Measurements from ENCODE around the gene RRP1.

The RRP1 gene

GRCh38 chr21:43777953-43778352 is 11.4 kb upstream of the RRP1 start:
- DNase-seq, result no peak

- DNase-seq, result no peak
These were observed 10.7 kb upstream of the RRP1 start for GRCh38 chr21:43778469-43779335.

GRCh38 chr21:43779660-43780059 is 9.7 kb upstream of the RRP1 start:
- no peak for DNase-seq

GRCh38 chr21:43781846-43782245 is 7.5 kb upstream of the RRP1 start:
- no peak for DNase-seq

GRCh38 chr21:43782431-43783097 is 6.8 kb upstream of the RRP1 start:
- no peak for DNase-seq

GRCh38 chr21:43783098-43783700 is 6.2 kb upstream of the RRP1 start:
- DNase-seq, result no peak

- DNase-seq, result no peak
These were observed 4.2 kb upstream of the RRP1 start for GRCh38 chr21:43785134-43785533.

- DNase-seq, result no peak
These were observed 3.0 kb upstream of the RRP1 start for GRCh38 chr21:43786300-43786806.

- no peak for DNase-seq
These were observed 2.5 kb upstream of the RRP1 start for GRCh38 chr21:43786807-43787440.

- DNase-seq, result no peak
These were observed 690 bp downstream of the RRP1 start for GRCh38 chr21:43790010-43790524.

- DNase-seq, result no peak
These were observed 3.0 kb downstream of the RRP1 start for GRCh38 chr21:43792406-43792805.

- DNase-seq, result no peak
These were observed 3.9 kb downstream of the RRP1 start for GRCh38 chr21:43793243-43793642.

GRCh38 chr21:43794311-43794710 is 4.9 kb downstream of the RRP1 start:
- no peak for DNase-seq

GRCh38 chr21:43794857-43795256 is 5.5 kb downstream of the RRP1 start:
- DNase-seq, result no peak

GRCh38 chr21:43797415-43797814 is 8.0 kb downstream of the RRP1 start:
- DNase-seq, result no peak

- DNase-seq, result no peak
These were observed 8.7 kb downstream of the RRP1 start for GRCh38 chr21:43797925-43798715.

GRCh38 chr21:43799301-43799840 is 10.0 kb downstream of the RRP1 start:
- DNase-seq, result no peak

- DNase-seq, result no peak
These were observed 10.7 kb downstream of the RRP1 start for GRCh38 chr21:43800124-43800523.

GRCh38 chr21:43800566-43800965 is 11.2 kb downstream of the RRP1 start:
- DNase-seq, result no peak

- DNase-seq, result no peak
These were observed 11.8 kb downstream of the RRP1 start for GRCh38 chr21:43801006-43801783.
